Measurements from ENCODE around the gene CXXC1.
"Not testable (repeated sequence)": the region's sequence is repeated elsewhere in the genome, so short reads cannot be mapped to it uniquely, and the experiment has no call there.

Gene CXXC1

DNA sequence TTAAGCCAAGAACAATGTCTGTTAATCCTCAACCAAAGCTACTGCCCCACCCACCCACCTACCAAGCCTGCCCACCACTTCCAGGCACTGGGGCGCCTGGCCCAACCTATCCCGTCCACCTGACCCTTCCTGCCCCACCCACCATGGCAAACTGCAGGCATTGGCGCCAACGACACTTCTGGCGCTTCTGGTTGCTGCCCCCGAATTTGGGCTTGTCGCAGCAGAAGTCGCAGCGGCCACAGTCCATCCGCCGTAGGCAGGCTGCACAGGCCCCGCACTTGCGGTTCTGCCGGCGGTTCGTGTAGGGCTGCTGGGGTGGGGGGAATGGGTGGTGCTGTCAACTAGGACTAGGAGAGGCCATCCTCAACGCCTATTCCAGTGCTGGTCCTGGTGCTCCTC, 13.4 kb downstream of the CXXC1 start:
- no peak for DNase-seq (ENCODE audit: low read depth)

DNA sequence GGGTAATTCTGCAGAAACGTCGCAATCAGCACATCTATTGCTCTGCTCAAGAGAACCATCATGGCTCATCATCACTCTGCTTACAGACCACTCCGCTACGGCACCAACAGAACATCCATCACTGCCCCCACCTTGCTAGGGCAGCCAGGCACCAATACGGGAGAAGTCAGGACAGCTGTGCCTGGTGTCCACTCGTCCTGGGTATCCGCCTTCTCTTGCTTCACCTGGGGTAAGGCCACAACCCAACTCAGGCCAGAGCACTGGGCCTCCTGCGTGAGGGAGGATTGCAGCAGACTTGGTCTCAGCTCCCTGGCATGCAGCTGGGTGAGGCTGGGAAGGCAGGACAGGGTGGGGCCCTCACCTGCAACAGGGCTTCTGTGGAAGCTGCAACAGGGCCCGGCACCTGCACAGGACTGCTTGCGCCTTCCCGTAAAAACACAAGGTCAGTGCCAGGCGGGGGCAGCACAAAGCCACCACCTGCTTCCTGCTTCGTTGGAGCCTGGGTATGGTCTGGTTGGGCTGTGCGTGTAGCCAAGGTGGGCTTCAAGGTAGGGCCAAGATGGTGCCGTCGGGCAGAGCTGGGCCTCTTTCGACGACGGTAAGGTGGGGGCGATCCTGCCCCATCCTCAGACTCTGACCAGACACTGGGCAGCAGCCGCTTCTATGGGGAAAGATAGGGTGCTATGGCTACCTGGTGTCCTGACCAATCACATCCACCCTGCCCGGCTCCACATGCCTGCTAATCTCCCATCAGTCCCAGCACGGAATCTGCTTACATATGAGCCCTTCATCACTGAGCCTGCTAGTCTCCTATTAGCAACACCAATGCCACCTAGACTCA, 14.1 kb downstream of the CXXC1 start:
- no peak for DNase-seq (ENCODE audit: low read depth)

DNA sequence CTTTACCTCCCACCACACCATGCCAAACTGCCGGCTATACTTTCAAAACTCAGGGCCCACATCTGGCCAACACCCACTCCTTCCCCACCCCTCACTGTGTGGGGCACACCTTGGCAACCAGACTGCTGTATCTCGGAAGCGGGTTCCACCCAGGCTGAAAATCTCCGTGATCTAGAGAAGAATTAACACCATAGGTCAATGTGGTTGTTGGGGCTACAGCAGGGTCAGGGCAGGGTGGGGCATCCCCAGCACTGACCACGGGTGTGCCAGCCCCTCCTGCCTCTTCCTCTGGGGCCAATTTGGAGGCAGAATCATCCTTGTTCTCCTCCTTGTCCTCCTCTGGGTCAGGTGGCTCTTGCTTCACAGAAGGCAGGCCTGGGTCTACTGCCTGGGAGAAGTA, 14.9 kb downstream of the CXXC1 start:
- DNase-seq (ENCODE audit: low read depth) = no peak

DNA sequence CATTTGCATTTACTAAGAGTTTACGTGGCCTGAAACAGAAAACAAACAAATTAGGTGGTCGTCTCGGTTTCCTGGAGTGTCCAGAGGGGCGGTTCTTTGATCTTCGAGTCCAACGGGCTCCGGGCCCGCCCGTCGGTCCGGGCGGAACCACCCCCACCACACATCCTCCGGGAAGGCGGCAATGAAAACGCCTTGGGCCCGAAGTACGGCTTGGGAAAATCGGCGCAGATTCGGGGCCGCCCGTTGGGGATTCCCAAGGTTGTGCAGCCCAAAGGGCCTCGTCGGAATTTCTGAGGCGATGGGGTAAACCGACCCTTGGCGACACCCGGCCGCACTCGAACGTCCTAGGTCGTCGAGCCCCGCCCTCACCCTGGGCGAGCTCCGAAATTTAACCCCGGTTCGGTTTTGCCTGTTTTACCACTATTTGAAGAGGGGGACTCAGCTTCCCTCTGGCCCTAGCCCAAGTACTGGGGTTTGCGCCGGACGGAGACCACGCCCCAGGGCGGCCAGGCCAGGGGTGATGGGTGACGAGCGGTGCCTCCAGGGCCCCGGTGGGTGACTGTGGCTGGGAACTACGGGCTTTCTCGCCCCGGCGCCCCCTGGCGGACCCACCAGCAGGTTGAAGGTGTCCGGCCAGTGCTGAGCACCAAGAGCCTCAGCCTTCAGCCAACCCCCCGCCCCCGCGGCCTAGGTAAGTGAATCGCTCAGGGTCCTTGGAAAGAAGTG, 19.3 kb downstream of the CXXC1 start:
- peak; percentile 65 for DNase-seq (ENCODE audit: low read depth)

DNA sequence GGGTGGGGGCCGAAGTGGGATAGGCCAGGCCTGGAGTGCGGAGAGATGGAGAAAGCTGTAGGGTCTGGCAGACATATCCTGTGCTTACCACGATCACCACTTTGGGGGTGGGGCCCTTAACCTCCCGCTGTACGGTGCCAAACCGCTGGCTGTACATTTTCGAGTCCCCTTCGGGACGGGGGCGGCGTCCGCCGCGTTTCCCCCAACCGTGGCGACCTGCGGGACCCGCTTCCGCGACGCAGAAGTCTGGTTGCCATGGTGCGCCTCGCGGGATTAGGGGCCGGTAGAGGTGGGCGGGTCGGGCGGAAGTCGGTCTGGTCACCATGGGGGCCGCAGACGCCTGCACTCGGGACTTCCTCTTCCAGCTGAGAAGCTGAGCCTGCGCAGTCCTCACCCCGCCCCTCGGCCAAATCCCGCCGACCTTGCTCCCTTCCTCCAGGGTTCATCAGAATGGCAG, 21.2 kb downstream of the CXXC1 start, which contains the start of gene CFAP53:
Gene CFAP53 (minus strand): TSS at position 248 of the 457 bp plus-strand sequence. CDS start 91 bp downstream, at position 157.
- DNase-seq (ENCODE audit: low read depth) = peak; percentile 75

DNA sequence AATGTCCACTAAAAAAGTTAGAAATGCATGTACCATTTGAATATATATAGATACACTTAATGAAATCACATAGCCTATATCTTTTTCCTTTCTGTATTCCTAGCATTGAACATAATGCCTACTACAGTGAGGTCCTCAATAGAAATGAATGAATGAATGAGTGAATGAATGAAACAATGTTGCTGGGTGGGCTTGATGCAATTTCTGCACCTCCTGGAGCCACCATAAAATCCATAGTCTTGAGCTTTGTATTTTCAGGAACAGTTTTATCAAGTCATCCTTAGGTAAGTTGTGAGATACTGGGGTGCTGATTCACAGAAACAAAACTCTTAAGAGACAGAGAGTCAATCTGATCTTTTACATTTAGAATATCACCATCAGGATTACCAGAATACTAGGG, 24.5 kb downstream of the CXXC1 start:
- DNase-seq (ENCODE audit: low read depth) = no peak

DNA sequence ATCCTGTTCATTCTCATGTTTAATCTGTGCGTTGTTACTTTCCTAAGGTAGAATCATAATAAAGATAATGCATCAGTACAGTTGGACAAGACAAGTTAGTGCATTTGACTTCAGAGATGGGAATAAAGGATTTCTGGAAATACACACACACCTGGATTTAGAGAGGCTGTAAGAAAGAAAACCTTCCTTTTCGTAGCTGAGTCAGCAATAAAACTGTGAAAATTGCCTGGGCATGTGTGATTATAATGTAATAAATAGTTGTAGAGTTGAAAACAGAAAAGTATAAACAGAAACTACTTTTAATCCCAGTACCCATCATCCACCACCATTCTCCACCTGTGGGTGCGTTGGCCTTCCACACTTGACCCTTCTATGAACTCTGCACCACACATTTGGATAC, 36.6 kb downstream of the CXXC1 start:
- DNase-seq (ENCODE audit: low read depth) = no peak

DNA sequence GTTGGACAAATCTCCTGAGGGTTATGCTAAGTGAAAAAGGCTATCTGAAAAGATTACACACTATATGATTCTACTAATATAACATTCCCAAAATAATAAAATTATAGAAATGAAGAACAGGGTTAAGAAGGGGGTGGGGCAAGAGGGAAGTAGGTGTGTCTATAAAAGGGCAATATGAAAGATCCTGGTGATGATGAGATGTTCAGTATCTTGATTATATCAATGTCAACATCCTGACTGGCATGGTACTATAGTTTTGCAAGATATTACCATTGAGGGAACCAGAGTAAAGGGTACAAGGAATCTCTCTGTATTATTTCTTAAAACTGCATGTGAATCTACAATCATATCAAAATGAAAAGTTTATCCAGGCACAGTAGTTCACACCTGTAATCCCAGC, 37.9 kb downstream of the CXXC1 start:
- DNase-seq (ENCODE audit: low read depth) = no peak

DNA sequence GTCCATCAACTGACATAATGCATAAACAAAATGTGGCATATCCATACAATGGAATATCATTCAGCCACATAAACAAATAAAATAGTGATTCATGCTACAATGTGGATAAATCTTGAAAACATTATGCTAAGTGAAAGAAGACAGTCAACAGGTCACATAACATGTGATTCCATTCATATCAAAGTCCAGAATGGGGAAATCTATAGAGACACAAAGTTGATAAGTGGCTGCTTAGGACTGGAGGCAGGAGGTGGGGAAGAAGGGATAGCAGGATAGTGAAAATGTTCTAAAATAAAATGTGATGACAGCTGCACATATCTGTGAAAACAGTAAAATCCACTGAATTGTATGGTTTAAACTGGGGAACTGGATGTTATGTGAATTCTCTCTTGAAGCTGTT, 39.9 kb downstream of the CXXC1 start:
- no peak for DNase-seq (ENCODE audit: low read depth)

DNA sequence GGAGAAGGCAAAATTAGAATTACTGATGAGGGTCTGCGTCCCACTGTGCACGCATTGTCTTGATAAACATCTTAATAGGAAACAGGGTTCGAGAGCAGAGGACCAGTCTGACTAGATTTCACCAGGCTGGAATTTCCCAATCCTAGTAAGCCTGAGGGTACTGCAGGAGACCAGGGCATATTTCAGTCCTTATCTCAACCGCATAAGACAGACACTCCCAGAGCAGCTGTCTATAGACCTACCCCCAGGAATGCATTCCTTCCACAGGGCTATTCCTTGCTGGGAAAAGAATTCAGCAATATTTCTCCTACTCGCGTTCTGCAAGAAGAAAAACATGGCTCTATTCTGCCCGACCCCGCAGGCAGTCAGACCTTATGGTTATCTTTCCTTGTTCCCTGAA, 45.7 kb downstream of the CXXC1 start:
- DNase-seq (ENCODE audit: low read depth) = not testable (repeated sequence)

DNA sequence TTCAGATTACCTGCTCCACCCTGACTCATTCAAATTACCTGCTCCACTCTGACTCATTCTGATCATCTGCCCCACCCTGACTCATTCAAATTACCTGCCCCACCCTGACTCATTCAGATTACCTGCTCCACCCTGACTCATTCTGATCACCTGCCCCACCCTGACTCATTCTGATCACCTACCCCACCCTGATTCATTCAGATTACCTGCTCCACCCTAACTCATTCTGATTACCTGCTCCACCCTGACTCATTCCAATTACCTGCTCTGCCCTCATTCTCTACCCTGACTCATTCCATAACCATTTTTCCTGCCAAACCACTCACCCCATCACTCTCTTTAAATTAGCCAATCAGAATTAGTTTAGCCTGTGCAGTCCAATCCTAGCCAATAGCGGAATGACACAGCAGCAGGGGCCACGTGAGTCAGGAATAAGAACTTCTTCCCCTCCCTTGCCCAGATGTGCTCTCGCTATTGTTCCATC, 47.4 kb downstream of the CXXC1 start:
- no peak for DNase-seq (ENCODE audit: low read depth)

DNA sequence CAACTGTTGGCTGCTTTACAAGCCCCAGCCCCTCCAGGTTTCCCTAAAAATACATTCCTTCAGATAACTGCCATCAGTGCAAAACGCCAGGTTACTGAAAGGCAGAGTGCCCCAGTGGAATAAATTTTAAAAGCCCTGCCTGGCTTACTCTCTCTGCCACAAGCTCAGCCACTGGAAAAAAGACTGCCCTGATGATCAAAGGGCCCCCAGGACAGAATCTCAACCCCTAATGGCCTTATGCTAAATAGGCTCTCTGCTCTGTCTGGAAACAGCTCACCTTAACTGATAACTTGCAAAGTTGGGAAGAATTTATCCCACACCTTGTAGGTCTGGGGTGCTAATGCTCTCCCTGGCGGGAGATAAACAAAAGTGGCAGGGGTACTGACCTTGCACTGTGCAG, 55.1 kb downstream of the CXXC1 start:
- no peak for DNase-seq (ENCODE audit: low read depth)

All from stimulated activated CD8-positive, alpha-beta memory T cell treated with anti-CD3 and anti-CD28 coated beads, Interleukin-12 subunit alpha, Interleukin-12 subunit beta, amount 100 ng/mL, for 1 hour (primary cell).